ENCODE data around the gene BMPR1B.
"Not testable (repeated sequence)": the region's sequence is repeated elsewhere in the genome, so short reads cannot be mapped to it uniquely, and the experiment has no call there.

Gene BMPR1B

GRCh38 chr4:95093936-95094929 lies 336.5 kb downstream of the BMPR1B start:
- DNase-seq = no peak

- DNase-seq = peak in 1 of 2 donors; percentile 2
Measured at GRCh38 chr4:95095348-95095974, 337.7 kb downstream of the BMPR1B start.

GRCh38 chr4:95102162-95102790 lies 344.5 kb downstream of the BMPR1B start:
- DNase-seq = no peak

GRCh38 chr4:95105112-95105511 lies 347.4 kb downstream of the BMPR1B start:
- no peak for DNase-seq

GRCh38 chr4:95105983-95106382 lies 348.2 kb downstream of the BMPR1B start:
- DNase-seq = no peak

- DNase-seq = no peak
Measured at GRCh38 chr4:95106408-95106928, 348.7 kb downstream of the BMPR1B start.

- DNase-seq = no peak
Measured at GRCh38 chr4:95107004-95107403, 349.2 kb downstream of the BMPR1B start.

- no peak for DNase-seq
Measured at GRCh38 chr4:95107635-95108034, 349.9 kb downstream of the BMPR1B start.

- no peak for DNase-seq
Measured at GRCh38 chr4:95108883-95109421, 351.2 kb downstream of the BMPR1B start.

GRCh38 chr4:95114521-95114920 lies 356.8 kb downstream of the BMPR1B start:
- no peak for DNase-seq

GRCh38 chr4:95118497-95118896 lies 360.7 kb downstream of the BMPR1B start:
- DNase-seq = no peak

- DNase-seq = no peak
Measured at GRCh38 chr4:95120456-95120855, 362.7 kb downstream of the BMPR1B start.

- DNase-seq = no peak
Measured at GRCh38 chr4:95122001-95122400, 364.2 kb downstream of the BMPR1B start.

- DNase-seq = no peak
Measured at GRCh38 chr4:95124906-95125504, 367.2 kb downstream of the BMPR1B start.

GRCh38 chr4:95129031-95129430 lies 371.3 kb downstream of the BMPR1B start:
- DNase-seq = no peak

- DNase-seq = peak in 1 of 2 donors; percentile 14
Measured at GRCh38 chr4:95129821-95130311, 372.1 kb downstream of the BMPR1B start.

GRCh38 chr4:95134016-95134415 lies 376.3 kb downstream of the BMPR1B start:
- not testable (repeated sequence) for DNase-seq

GRCh38 chr4:95139424-95139823 lies 381.7 kb downstream of the BMPR1B start:
- DNase-seq = not testable (repeated sequence)

- DNase-seq = no peak
Measured at GRCh38 chr4:95141361-95141760, 383.6 kb downstream of the BMPR1B start.

GRCh38 chr4:95142932-95143331 lies 385.2 kb downstream of the BMPR1B start:
- DNase-seq = no peak

GRCh38 chr4:95151255-95151654 lies 393.5 kb downstream of the BMPR1B start:
- DNase-seq = no peak

- DNase-seq = no peak
Measured at GRCh38 chr4:95153182-95153581, 395.4 kb downstream of the BMPR1B start.
